Natural killer cell treated with Interleukin-12 subunit alpha and Interleukin-12 subunit beta and Interleukin-15 and Interleukin-18, amount 100 ng/mL, for 72 hours (primary cell): ENCODE results near the gene PTAFR. TPM values are rescaled to one million over a fixed set of nuclear protein-coding genes. Genes with fewer than 3 reads are reported as not detected.

ENCODE experiments used
- ATAC-seq, 2 donors: fragments of 150-1000 bp; cut with Tn5 transposase in 1 of 2; sonication (Bioruptor Pico), chemical (Tn5 transposase) in 1 of 2; 2 replicates each; pipeline ENCODE4 v1.10.0; 2021
- DNase-seq: peaks from one replicate; pipeline ENCODE4 v3.0.0; 2022; ENCODE audit warnings: low spot score
- H3K27ac Mint-ChIP-seq, 2 donors: 1 replicate in 1 of 2; 2 replicates in 1 of 2; pipeline ENCODE4 v1.8.0; 2022; ENCODE audit warnings: mixed read lengths in 2 of 2, mild to moderate bottlenecking in 1 of 2, moderate library complexity in 1 of 2
- H3K27me3 Mint-ChIP-seq, 2 donors: 1 replicate in 1 of 2; 2 replicates in 1 of 2; pipeline ENCODE4 v1.8.0; 2022; ENCODE audit warnings: mixed read lengths in 2 of 2
- H3K36me3 Mint-ChIP-seq: one replicate; pipeline ENCODE4 v1.8.0; 2022; ENCODE audit warnings: mixed read lengths
- H3K4me1 Mint-ChIP-seq, 2 donors: 1 replicate in 1 of 2; 2 replicates in 1 of 2; pipeline ENCODE4 v1.8.0; 2022; ENCODE audit warnings: low read depth in 2 of 2, mixed read lengths in 2 of 2, mild to moderate bottlenecking in 1 of 2
- H3K4me3 Mint-ChIP-seq: one replicate; pipeline ENCODE4 v1.8.0; 2022; ENCODE audit warnings: mixed read lengths
- H3K9me3 Mint-ChIP-seq: 2 replicates; pipeline ENCODE4 v1.8.0; 2022; ENCODE audit warnings: mixed read lengths
- total RNA-seq, 2 donors: library from RNA; stranded (reverse); gene quantifications; one replicate each; pipeline ENCODE4 v1.2.3, GENCODE V29; 2022

PTAFR gene
- total RNA-seq, 2 donors from 2014 or later = 1.3 to 2.0 TPM

- Mint-ChIP-seq H3K36me3 (peaks cover 9% of the 10 kb centered on the region), H3K4me3 (peak overlapping the region; percentile 55), H3K27ac (peak overlapping the region; percentile 83 to 92), H3K9me3 (peaks cover 7% of the 10 kb centered on the region), H3K27me3 (no peaks in the 10 kb centered on the region), H3K4me1 (peaks cover 36 to 46% of the 10 kb centered on the region in 2 donors)
- ATAC-seq (no peak), DNase-seq (peak; percentile 67)
Observed at GRCh38 chr1:28110555-28110954, 65.9 kb downstream of the PTAFR start.

- Mint-ChIP-seq H3K4me3 (no peak overlapping the region), H3K9me3 (peaks cover 7% of the 10 kb centered on the region), H3K36me3 (peaks cover 5% of the 10 kb centered on the region), H3K27me3 (no peaks in the 10 kb centered on the region), H3K27ac (peak overlapping the region; percentile 83 to 92), H3K4me1 (peaks cover 29 to 40% of the 10 kb centered on the region in 2 donors)
- ATAC-seq (no peak), DNase-seq (no peak)
Observed at GRCh38 chr1:28109639-28110038, 66.9 kb downstream of the PTAFR start.

GRCh38 chr1:28108001-28108400, 68.5 kb downstream of the PTAFR start:
- Mint-ChIP-seq H3K36me3 (peaks cover 5% of the 10 kb centered on the region), H3K9me3 (peaks cover 7% of the 10 kb centered on the region), H3K4me1 (peaks cover 26 to 29% of the 10 kb centered on the region in 2 donors), H3K27me3 (no peaks in the 10 kb centered on the region), H3K4me3 (no peak overlapping the region), H3K27ac (peak overlapping the region in 1 of 2 donors; percentile 20)
- no peak for ATAC-seq
- DNase-seq = no peak

GRCh38 chr1:28104866-28105467, 71.5 kb downstream of the PTAFR start:
- ATAC-seq (no peak), DNase-seq (no peak)
- H3K4me3 Mint-ChIP-seq = no peak overlapping the region
- no peaks in the 10 kb centered on the region for H3K27me3 Mint-ChIP-seq
- H3K36me3 Mint-ChIP-seq = no peaks in the 10 kb centered on the region
- peaks cover 0 to 5% of the 10 kb centered on the region in 2 donors for H3K4me1 Mint-ChIP-seq
- H3K27ac Mint-ChIP-seq = no peak overlapping the region
- no peaks in the 10 kb centered on the region for H3K9me3 Mint-ChIP-seq

GRCh38 chr1:28102189-28102588, 74.3 kb downstream of the PTAFR start:
- Mint-ChIP-seq H3K4me1 (peaks cover under 1 to 4% of the 10 kb centered on the region in 2 donors), H3K27ac (no peak overlapping the region), H3K27me3 (no peaks in the 10 kb centered on the region), H3K9me3 (no peaks in the 10 kb centered on the region), H3K4me3 (no peak overlapping the region), H3K36me3 (no peaks in the 10 kb centered on the region)
- ATAC-seq (no peak), DNase-seq (no peak)

- no peaks in the 10 kb centered on the region for H3K36me3 Mint-ChIP-seq
- no peaks in the 10 kb centered on the region for H3K9me3 Mint-ChIP-seq
- H3K4me1 Mint-ChIP-seq = peaks cover 6 to 20% of the 10 kb centered on the region in 2 donors
- ATAC-seq (no peak), DNase-seq (no peak)
- no peak overlapping the region for H3K4me3 Mint-ChIP-seq
- peak overlapping the region in 1 of 2 donors; percentile 37 for H3K27ac Mint-ChIP-seq
- no peaks in the 10 kb centered on the region for H3K27me3 Mint-ChIP-seq
Observed at GRCh38 chr1:28099050-28099769, 77.3 kb downstream of the PTAFR start.

Other genes with a start within 250 kb of the PTAFR start
- under 1 TPM; 0.33 to 0.95 TPM for gene SMPDL3B, start 241.7 kb downstream of the PTAFR start, total RNA-seq
- 1 to 10 TPM; 7.1 to 9.6 TPM for gene XKR8, start 216.7 kb downstream of the PTAFR start, total RNA-seq
- 10 to 100 TPM; 62.6 to 64.6 TPM for gene EYA3, start 88.1 kb downstream of the PTAFR start, total RNA-seq
- gene DNAJC8, start 56.3 kb upstream of the PTAFR start, total RNA-seq = 100 to 1,000 TPM in 1 of 2 donors, 10 to 100 TPM in 1; 62.8 to 103 TPM
- gene ATP5IF1, start 59.4 kb upstream of the PTAFR start, total RNA-seq = 100 to 1,000 TPM; 112 to 125 TPM
- gene SESN2, start 82.8 kb upstream of the PTAFR start, total RNA-seq = 10 to 100 TPM; 26.4 to 36.1 TPM
- 10 to 100 TPM; 17.9 to 21.4 TPM for gene MED18, start 152.3 kb upstream of the PTAFR start, total RNA-seq
- gene PHACTR4, start 193.1 kb upstream of the PTAFR start, total RNA-seq = 10 to 100 TPM; 30.2 to 32.7 TPM